IMR-90 (cell line): ENCODE data around the gene CAPN5. TPM values are rescaled to one million over a fixed set of nuclear protein-coding genes. Genes with fewer than 3 reads are reported as not detected.

Experiments used
- ATAC-seq: fragments of 200-7000 bp; cut with Tn5 transposase; 2 replicates; pipeline ENCODE4 v1.9.1; 2020; ENCODE audit warnings: low read depth, mild to moderate bottlenecking, moderate library complexity
- BruUV-seq: library from RNA; stranded (reverse); fragments of 400-500 nt; replicated peaks from 2 replicates; lab custom pipeline; 2021; lab: Mats Ljungman, UMichigan
- CTCF ChIA-PET: fragments of 300-600 bp; formaldehyde crosslinking; extraction: SDS; loops from one replicate; lab custom pipeline; 2021; ENCODE audit warnings: antibody characterized with exemption; lab: Yijun Ruan, JAX
- POLR2A ChIA-PET: fragments of 300-600 bp; sonication (Branson Sonifier 250); formaldehyde crosslinking; loops from one replicate; lab custom pipeline; 2022; ENCODE audit warnings: antibody characterized with exemption; ENCODE audit not compliant: unreplicated experiment; lab: Charles Lee
- DNase-seq: peaks from one replicate; pipeline ENCODE4 v3.0.0; 2013
- H2AFZ ChIP-seq: replicated peaks from 2 replicates; pipeline ENCODE3; 2013; ENCODE audit warnings: low read length, mild to moderate bottlenecking; ENCODE audit not compliant: poor library complexity
- H2AK5ac ChIP-seq: 2 replicates; pipeline ENCODE4 v1.6.1; 2013; ENCODE audit warnings: low read depth, low read length, inconsistent platforms
- H2AK9ac ChIP-seq: replicated peaks from 2 replicates; pipeline ENCODE3; 2013; ENCODE audit warnings: mild to moderate bottlenecking, low read depth, low read length, moderate library complexity; ENCODE audit not compliant: poor library complexity
- H2BK120ac ChIP-seq: 2 replicates; pipeline ENCODE4 v1.6.1; 2013; ENCODE audit warnings: low read depth, low read length, inconsistent platforms
- H2BK15ac ChIP-seq: 3 replicates; pipeline ENCODE4 v1.6.1; 2013; ENCODE audit warnings: low read depth, low read length, inconsistent platforms
- H2BK20ac ChIP-seq: 2 replicates; pipeline ENCODE4 v1.6.1; 2013; ENCODE audit warnings: low read depth, mild to moderate bottlenecking, inconsistent platforms, low read length, moderate library complexity
- H2BK5ac ChIP-seq: 2 replicates; pipeline ENCODE4 v1.6.1; 2013; ENCODE audit warnings: mild to moderate bottlenecking, low read depth, low read length, inconsistent platforms; ENCODE audit not compliant: poor library complexity, severe bottlenecking
- H3K14ac ChIP-seq: replicated peaks from 2 replicates; pipeline ENCODE4 v1.6.1; 2013; ENCODE audit warnings: low read depth, low read length, inconsistent platforms
- H3K18ac ChIP-seq: 2 replicates; pipeline ENCODE4 v1.6.1; 2013; ENCODE audit warnings: low read depth, low read length, control low read depth
- H3K23ac ChIP-seq: 2 replicates; pipeline ENCODE4 v1.6.1; 2013; ENCODE audit warnings: low read depth, low read length, inconsistent platforms
- H3K27ac ChIP-seq: 2 replicates; pipeline ENCODE4 v1.5.1; 2013; ENCODE audit warnings: mild to moderate bottlenecking, control low read depth, low read length; ENCODE audit not compliant: insufficient read depth
- H3K27me3 ChIP-seq: 2 replicates; pipeline ENCODE4 v1.6.1; 2013; ENCODE audit warnings: low read length; ENCODE audit not compliant: control insufficient read depth, insufficient read depth
- H3K36me3 ChIP-seq: 2 replicates; pipeline ENCODE4 v1.6.1; 2013; ENCODE audit warnings: low read length, mixed read lengths; ENCODE audit not compliant: control insufficient read depth, insufficient read depth
- H3K4ac ChIP-seq: 2 replicates; pipeline ENCODE4 v1.6.1; 2013; ENCODE audit warnings: low read depth, low read length, inconsistent platforms
- H3K4me1 ChIP-seq: 2 replicates; pipeline ENCODE4 v1.6.1; 2013; ENCODE audit warnings: low read length, mixed read lengths; ENCODE audit not compliant: control insufficient read depth, insufficient read depth
- H3K4me2 ChIP-seq: 2 replicates; pipeline ENCODE4 v1.6.1; 2013; ENCODE audit warnings: low read depth, mild to moderate bottlenecking, control low read depth, low read length, moderate library complexity
- H3K4me3 ChIP-seq: 2 replicates; pipeline ENCODE4 v1.5.1; 2013; ENCODE audit warnings: low read depth, mild to moderate bottlenecking, control low read depth, low read length, moderate library complexity; ENCODE audit not compliant: insufficient read depth
- H3K56ac ChIP-seq: 2 replicates; pipeline ENCODE4 v1.6.1; 2013; ENCODE audit warnings: low read length, inconsistent platforms; ENCODE audit not compliant: insufficient read depth; ENCODE audit errors: extremely low read depth
- H3K79me1 ChIP-seq, 2 experiments: 2 replicates each; pipeline ENCODE4 v1.6.1; 2013; ENCODE audit warnings: low read length in 2 of 2, inconsistent platforms in 1 of 2, low read depth in 1 of 2
- H3K9ac ChIP-seq: 2 replicates; pipeline ENCODE4 v1.6.1; 2013; ENCODE audit warnings: low read depth, low read length, control low read depth
- H3K9me1 ChIP-seq: 2 replicates; pipeline ENCODE4 v1.6.1; 2013; ENCODE audit warnings: low read length, inconsistent platforms; ENCODE audit not compliant: insufficient read depth
- H3K9me3 ChIP-seq: 2 replicates; pipeline ENCODE4 v1.6.1; 2013; ENCODE audit warnings: low read length; ENCODE audit not compliant: control insufficient read depth, insufficient read depth
- H4K20me1 ChIP-seq: 2 replicates; pipeline ENCODE4 v1.6.1; 2013; ENCODE audit warnings: low read length, inconsistent platforms; ENCODE audit not compliant: insufficient read depth
- H4K5ac ChIP-seq: 2 replicates; pipeline ENCODE4 v1.6.1; 2013; ENCODE audit warnings: mild to moderate bottlenecking, low read depth, low read length, control low read depth
- H4K8ac ChIP-seq, 2 experiments: 2 replicates each; pipeline ENCODE4 v1.6.1; 2013; ENCODE audit warnings: low read depth in 2 of 2, low read length in 2 of 2, control low read depth in 1 of 2, inconsistent platforms in 1 of 2
- H4K91ac ChIP-seq: 2 replicates; pipeline ENCODE4 v1.6.1; 2013; ENCODE audit warnings: low read depth, low read length, inconsistent platforms; ENCODE audit not compliant: insufficient read depth
- MAFK ChIP-seq: IDR thresholded peaks from 2 replicates; pipeline ENCODE4 v1.6.1; 2012; ENCODE audit warnings: low read depth, low read length, improper control_type of control experiment
- WGBS, 2 experiments: methylation state at CpG; one replicate each; pipeline versions ENCODE4 v1.1.5 to v1.1.7; 2013; ENCODE audit warnings: missing lambda C conversion rate in 2 of 2; ENCODE audit not compliant: insufficient read length in 1 of 2; ENCODE audit errors: extremely low coverage in 2 of 2; 5-methylcytosine and 5-hydroxymethylcytosine counted together
- dilution Hi-C: fragments of 300-500 bp; cut with HindIII; formaldehyde crosslinking; loops from one replicate; pipeline ENCODE4 v1.14.3; 2018; ENCODE audit warnings: low sequenced_read_pairs; ENCODE audit not compliant: unreplicated experiment
- in situ Hi-C: fragments of 300-500 bp; cut with MboI; formaldehyde crosslinking; loops from 3 replicates; pipeline ENCODE4 v1.14.3; 2019; ENCODE audit warnings: low sequenced_read_pairs, inconsistent platforms, mixed read lengths
- intact Hi-C: fragments of 100-400 bp; cut with micrococcal nuclease; formaldehyde crosslinking; loops from 2 replicates; pipeline ENCODE4 v1.10.0; 2022
- polyA plus RNA-seq, 3 experiments: library from polyadenylated mRNA; depleted of rRNA; stranded (reverse); fragments of >200 nt; gene quantifications; 2 replicates each; pipeline ENCODE4 v1.2.3, GENCODE V29; 2012; ENCODE audit warnings: low replicate concordance in 1 of 3
- total RNA-seq: library from RNA; depleted of rRNA; stranded (reverse); fragments of >200 nt; gene quantifications from 2 replicates; pipeline ENCODE4 v1.2.3, GENCODE V29; 2012

CAPN5 gene
- total and polyA plus RNA-seq, 2 of the 4 experiments (the other 2 are of a cell fraction): 8.1 to 24.0 TPM

- Histone ChIP-seq H4K91ac (no peak overlapping the region), H2BK20ac (no peak overlapping the region), H3K4me3 (no peak overlapping the region), H3K9ac (no peak overlapping the region), H4K5ac (no peak overlapping the region), H2AK5ac (no peak overlapping the region), H3K56ac (no peak overlapping the region), H3K4me1 (no peaks in the 10 kb centered on the region), H2BK15ac (no peak overlapping the region), H3K9me3 (no peaks in the 10 kb centered on the region), H3K79me1 (no peaks in the 10 kb centered on the region), H4K8ac (no peak overlapping the region), H3K4me2 (no peak overlapping the region), H3K36me3 (no peaks in the 10 kb centered on the region), H3K27ac (no peak overlapping the region), H3K14ac (no peak overlapping the region), H3K23ac (no peak overlapping the region), H3K27me3 (peaks cover 34% of the 10 kb centered on the region), H2BK120ac (no peak overlapping the region), H2AFZ (no peak overlapping the region), H2AK9ac (no peak overlapping the region), H3K9me1 (peaks cover 2% of the 10 kb centered on the region; the same call in 1 of the 2 replicates), H2BK5ac (no peak overlapping the region), H3K18ac (no peak overlapping the region), H3K4ac (no peak overlapping the region), H4K20me1 (no peaks in the 10 kb centered on the region)
- DNase-seq (peak; percentile 5), ATAC-seq (no peak)
- POLR2A ChIA-PET: no interaction called here
- no TSS peak for BruUV-seq
- intact Hi-C loops (no loop called here), in situ Hi-C loops (no loop called here), dilution Hi-C loops (no loop called here)
- WGBS, 2 experiments: 56% methylated on average over 9 of the region's 16 CpGs; no CpG with 5 or more reads in 1 of the 2 experiments
- no peak for TF ChIP-seq MAFK
- CTCF ChIA-PET: no interaction called here
Measured at GRCh38 chr11:77172666-77172982, 105.9 kb downstream of the CAPN5 start.
